ENCODE measurements around the gene MBP. TPM values are rescaled to one million over a fixed set of nuclear protein-coding genes. Genes with fewer than 3 reads are reported as not detected.
"Not testable (repeated sequence)": the region's sequence is repeated elsewhere in the genome, so short reads cannot be mapped to it uniquely, and the experiment has no call there.

MBP gene
- total RNA-seq, 1 donor from 2014 or later: 14.1 TPM

DNA sequence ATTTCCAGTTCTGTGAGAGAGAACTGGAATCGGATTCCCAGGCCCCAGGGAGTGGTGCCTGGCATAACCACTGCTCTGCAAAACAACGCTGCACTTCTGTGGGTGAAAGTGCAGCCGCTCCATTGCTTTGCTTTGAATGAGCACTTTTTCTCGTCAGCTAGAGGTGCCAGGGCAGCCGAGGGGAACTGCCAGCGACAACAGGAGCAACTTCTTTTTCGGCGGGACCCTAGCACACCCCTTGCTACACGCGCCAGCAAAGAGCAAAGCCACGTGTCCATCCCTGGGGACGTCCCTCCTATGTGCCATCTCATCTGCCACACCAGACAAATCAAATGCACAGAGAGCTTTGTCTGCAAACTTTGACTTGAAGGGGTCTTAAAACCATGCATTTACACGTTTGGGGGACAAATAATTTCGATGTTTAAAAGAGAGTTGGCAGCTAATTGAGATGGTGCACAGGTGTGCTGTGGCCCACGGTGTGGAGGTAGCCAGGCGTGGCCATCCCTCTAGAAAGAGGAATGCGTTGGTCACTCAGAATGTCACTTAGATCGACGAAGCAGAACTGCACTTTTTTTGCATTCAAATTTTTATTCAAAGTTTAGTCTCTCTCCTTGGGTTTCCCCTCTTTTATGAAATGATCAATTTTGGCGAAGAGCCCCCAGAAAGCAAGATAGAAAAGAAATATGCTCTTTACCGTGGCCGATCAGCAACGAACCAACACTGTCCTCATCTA is 151.8 kb downstream of the MBP start:
- DNase-seq (ENCODE audit: extremely low read depth, low read depth, low spot score): no peak

DNA sequence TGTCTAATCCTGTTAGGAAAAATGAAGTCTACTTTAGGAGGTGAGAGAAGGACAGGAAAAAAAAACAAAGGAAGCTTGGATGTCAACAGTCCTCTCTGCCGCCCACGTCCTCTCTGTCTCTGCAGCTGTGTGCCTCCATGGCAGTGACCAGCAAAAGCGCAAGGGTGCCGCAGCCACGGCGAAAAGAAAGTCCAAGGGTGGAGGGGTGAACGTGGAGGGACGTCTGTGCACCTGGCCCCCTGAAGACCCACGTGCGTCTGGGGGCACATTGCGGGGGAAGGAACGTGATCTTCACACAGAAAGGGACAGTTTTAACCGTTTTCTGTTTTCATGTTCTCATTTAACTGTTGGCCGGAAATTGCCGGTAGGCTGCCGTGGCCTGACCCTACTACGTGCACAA is 152.7 kb downstream of the MBP start:
- no peak for DNase-seq (ENCODE audit: extremely low read depth, low read depth, low spot score)

DNA sequence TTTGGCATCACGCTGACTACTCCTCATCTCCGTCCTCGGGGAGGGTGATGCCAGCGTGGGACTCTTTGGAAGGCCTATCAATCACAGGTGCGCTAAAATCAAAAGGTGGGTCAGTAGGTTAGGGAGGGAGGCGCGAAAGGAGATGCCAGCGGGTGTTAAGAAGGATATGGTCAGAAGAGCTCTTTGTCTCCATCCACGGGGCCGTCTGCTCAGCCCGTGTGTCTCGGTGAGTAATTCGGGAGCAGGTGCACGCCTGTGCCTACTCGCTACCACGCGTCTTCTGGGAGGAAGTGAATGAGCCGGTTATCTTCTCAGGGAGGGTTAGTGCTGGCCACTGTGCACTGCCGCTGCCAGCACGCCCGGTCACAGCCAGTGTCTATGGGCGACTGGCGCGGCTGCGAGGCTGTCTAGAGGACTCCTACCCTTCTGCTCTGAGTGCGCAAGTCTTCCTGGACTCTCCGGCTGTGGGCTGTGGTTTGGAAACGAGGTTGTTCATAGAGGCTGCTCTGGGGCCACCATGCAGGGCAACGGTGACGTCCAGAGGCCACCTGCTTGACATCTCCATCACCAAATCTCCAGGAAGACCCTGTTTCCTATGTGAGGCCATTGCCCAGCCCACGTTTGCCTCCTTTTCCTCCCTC is 153.4 kb downstream of the MBP start:
- DNase-seq (ENCODE audit: extremely low read depth, low read depth, low spot score): no peak

DNA sequence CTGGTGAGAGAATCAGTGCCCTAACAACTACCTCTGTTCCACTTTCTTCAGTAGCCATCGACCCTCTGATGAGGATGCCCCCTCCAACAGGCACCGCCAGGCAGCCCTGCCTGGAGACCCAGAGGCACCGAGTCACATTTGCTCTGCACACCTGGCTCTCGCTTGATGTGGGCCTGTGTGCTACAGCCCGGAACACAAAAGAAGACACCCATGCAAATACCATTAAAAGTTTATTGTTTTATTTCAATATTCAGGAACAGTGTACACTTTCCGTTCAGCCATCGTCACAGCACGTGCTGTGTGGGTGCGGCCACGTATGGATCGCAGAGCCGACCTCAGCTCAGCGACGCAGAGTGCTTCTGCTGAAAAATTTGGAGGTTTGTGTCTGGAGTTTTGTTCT is 154.0 kb downstream of the MBP start:
- DNase-seq (ENCODE audit: extremely low read depth, low read depth, low spot score): no peak

DNA sequence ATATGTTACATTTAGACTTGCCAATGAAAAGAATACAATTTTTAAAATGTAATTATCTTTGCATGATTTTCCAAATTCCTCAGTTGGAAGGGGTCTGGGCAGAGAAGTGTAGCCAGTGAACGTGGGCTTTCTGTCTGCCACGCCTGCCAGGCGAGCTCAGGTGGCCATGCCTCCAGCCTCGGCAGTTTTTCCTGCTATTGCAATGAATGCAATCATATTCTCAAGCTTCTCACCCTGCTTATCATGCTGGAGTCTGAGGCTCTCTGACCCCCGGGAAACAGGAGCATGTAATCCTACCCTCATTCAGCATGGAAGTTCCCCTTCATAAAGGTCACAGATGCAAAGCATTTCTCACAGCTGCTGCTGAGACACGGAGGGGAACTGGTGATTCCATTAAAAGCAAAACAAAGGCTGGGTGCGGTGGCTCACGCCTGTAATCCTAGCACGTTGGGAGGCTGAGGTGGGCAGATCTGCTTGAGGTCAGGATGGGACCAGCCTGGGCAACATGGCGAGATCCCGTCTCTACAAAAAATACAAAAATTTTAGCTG is 154.8 kb downstream of the MBP start:
- no peak for DNase-seq (ENCODE audit: extremely low read depth, low read depth, low spot score)

DNA sequence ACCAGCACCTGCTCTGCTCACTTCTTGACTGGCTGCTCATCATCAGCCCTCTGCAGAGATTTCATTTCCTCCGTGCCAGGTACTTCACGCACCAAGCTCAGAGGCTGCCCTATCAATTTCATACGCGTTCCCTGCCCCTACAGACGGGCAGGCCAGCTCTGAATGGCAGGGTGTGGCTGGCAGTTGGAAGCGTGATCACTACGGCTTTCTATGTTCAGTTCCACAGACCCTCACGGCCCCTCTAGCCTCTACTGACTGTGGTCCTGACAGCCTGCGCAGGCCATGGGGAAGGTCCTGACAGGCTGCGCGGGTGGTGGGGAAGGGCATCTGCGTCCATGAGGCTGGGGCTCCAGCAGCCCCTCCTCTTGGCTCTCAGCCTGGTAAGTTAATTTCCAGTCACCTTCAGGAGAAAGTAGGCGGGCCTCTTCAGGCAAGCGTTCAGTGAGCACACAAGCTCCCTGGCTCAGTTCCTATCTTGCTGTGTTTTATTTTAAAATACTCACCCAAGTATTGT is 155.4 kb downstream of the MBP start:
- no peak for DNase-seq (ENCODE audit: extremely low read depth, low read depth, low spot score)

DNA sequence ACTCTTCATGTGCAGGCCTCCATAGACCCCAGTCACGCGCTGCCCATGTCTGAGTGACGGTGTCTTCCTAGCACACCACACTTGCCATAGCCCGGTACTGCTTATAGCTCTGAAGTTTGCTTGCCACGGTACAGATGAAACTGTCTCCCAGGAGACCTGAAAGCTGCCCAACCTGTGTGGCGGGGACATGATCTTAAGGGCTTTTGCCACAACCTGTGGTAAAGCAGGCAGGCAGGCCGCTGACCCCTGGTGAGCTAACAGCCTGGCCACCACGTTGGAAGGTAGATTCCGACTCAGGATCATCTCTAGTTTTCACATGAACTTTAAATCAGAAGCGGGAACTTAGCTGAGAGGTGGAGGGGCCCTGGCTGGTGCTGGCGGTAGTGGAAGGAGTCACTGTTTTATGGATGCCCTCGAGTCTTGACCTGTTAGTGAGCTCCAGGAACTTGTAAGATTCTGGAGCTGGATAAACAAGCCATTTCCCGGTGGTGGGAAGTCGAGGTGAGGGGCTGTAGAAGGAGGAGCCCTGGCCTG is 156.9 kb downstream of the MBP start:
- DNase-seq (ENCODE audit: extremely low read depth, low read depth, low spot score): no peak

DNA sequence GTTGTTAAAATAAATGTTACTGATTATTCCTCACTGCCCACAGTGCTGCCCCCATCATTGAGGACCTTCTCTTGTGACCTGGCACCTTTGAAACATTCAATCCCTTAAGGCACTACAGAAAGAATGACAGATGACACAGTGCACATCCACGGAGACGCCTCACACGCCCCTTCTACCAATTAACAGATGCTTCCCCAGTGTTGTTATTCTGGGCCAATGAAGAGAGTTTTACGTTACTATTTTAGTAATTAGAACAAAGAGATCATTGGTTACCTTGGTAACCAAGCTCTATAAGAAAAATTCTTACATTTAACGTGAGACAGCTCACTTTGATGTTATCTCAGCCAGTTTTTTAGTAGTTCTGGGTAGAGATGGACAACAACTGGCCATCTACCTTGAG is 158.2 kb downstream of the MBP start:
- DNase-seq (ENCODE audit: extremely low read depth, low read depth, low spot score): no peak

DNA sequence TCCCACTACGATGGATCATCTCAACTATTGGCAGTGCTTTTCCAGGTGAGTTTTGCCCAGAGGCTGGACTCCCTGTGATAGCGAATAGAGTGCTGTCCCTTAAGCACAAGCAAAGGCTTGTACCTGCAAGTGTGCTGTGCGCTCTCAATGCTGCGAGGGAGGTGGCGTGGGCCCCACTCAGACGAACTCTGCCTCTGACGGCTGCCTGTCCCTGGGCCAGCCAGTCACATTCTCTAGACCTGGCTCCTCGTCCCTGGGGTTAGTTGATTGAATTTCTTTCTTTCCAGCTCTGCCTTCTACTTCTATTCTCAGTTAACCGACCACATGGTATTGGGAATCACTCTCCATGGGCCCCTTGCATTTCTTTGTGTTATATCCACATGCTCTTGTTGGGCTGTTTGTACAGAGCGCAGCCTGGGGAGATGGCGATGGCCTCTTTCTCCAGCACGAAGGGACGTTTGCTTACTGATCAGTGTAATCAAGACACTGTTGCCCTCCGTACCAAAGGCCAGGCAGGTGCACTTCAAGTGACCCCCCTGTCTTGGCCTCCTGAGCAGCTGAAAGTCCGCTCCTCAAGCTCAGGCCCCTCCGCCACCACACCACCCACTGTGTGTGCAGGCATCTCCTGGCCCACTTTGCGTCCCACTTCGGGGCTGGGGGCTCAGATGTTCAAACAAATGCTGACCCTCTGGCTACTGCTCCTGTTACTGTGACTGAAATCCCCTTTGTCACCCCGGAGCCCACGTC is 158.9 kb downstream of the MBP start:
- DNase-seq (ENCODE audit: extremely low read depth, low read depth, low spot score): no peak

DNA sequence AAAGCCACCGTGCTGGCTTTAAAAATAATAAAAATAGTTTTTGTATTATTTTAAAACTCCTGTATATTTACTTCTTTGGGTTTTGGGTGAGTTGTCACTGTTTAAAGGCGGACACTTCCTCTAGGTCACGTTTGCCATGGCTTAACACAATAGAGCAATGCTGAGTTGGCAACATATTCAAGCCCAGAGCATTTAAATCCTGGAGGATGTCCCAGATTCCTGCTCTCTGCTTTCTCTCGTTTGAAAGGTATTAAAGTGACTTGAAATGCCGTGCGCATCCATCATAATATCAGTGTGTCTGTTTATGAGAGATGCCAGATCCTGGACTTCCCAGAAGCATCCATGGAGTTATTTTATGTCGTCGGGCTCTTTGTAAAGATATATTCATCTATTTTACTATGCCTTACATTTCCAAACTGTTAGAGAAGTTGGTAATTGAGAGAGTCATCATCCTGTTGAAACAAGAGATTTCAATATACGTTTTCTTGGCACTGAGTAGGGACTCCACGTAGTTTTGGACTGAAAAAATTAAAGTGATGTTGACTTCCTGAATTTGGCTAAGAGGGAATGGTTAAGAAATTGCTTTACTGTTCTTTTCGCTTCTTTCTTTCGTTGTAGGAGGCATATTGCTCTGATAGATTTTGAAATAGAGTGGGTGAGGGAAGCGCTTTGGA is 159.6 kb downstream of the MBP start:
- DNase-seq (ENCODE audit: extremely low read depth, low read depth, low spot score): no peak

DNA sequence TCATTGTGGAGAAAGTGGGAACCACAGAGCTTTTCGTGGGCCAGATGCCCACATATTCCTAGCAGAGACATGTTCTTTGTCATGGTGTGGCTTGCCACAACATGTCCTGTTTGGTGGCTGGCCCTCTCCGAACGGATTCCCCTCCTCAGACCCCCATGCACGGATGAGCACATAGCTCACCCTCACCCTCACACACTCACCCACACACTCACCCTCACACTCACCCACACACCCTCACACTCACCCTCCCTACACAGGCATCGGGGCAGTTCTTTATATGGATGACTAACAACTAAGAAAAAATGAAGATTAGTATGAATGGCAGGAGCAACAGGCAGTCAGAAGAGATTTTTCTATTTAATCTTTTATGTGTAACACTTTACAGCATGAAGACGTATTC is 160.3 kb downstream of the MBP start:
- no peak for DNase-seq (ENCODE audit: extremely low read depth, low read depth, low spot score)

DNA sequence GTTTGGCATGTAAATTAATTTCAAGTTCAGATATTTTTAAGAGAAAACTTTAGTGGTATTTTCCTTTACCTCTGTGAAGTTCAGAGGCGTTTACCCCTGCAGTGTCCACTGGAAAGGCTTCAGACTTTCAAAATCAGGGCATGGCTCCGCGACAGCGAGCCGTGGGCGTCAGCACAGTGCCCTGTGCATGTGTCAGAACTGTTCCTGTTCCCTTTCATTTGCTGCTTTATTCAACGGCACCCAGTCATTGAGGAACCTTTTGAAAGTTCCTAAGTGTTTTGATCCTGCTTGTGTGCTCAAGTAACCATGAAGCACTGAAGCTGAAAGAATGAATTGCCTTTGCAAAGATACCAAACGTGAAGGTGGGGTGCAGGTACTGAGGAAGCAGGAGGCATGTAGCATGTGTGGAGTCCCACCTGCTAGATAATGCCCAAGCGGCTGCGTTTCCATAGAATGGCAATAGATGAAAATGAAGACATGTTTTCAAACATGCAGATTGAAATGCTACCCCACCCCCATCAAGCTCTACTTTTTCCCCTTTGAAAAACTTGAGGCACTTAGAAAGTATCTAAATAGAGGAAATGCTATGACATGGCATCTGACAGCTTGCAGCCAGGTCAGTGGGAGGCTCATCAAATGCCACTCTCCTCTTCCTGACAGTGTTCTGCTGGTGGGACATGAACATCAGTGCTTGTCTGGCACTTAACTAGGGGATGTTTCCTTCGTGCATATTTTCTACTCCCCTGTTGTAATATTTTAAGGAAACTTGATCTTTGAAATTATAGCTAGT is 161.6 kb downstream of the MBP start:
- no peak for DNase-seq (ENCODE audit: extremely low read depth, low read depth, low spot score)

DNA sequence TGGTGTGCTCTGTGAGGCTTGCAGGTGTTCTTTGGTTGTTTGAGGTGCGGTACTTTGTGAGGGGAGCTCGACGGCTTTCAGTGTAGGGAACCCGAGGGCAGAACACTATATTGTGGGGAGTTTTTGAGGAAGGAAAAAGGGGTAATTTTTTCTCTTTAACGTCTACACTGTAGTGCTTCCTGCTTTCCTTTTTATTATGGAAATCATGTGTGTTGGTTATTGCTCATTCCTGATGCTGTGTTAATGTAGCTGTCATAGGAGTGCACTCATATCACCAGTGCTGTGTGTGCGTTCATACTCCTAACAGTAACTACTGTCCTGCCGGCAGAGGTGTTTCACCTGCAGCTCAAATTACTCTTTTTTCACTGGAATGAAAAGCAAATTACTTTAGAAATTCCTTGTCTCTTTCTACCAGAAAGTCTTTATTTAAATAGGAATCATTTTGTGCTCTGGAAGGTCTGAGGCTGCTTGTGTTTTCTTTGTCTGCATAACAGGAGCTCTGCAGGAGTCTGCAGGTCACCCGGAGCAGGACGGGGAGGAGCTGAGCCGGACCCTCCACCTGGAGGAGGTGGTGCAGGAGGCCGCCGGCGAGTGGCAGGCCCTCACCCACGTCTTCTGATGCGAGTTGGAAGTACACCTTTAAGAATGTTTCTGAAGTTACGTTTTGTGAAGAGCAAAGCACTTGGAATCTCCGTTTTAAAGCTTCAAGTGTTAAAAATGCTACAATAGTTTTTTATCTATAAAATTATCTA is 164.7 kb downstream of the MBP start:
- no peak for DNase-seq (ENCODE audit: extremely low read depth, low read depth, low spot score)

DNA sequence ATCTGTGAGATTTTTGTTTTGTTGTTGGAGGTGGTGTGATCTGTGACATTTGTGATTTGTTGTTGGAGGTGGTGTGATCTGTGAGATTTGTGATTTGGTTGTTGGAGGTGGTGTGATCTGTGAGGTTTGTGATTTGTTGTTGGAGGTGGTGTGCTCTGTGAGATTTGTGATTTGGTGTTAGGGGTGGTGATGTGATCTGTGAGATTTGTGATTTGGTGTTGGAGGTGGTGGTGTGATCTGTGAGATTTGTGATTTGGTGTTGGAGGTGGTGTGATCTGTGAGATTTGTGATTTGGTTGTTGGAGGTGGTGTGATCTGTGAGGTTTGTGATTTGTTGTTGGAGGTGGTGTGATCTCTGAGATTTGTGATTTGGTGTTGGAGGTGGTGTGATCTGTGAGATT is 165.3 kb downstream of the MBP start:
- DNase-seq (ENCODE audit: extremely low read depth, low read depth, low spot score): not testable (repeated sequence)

DNA sequence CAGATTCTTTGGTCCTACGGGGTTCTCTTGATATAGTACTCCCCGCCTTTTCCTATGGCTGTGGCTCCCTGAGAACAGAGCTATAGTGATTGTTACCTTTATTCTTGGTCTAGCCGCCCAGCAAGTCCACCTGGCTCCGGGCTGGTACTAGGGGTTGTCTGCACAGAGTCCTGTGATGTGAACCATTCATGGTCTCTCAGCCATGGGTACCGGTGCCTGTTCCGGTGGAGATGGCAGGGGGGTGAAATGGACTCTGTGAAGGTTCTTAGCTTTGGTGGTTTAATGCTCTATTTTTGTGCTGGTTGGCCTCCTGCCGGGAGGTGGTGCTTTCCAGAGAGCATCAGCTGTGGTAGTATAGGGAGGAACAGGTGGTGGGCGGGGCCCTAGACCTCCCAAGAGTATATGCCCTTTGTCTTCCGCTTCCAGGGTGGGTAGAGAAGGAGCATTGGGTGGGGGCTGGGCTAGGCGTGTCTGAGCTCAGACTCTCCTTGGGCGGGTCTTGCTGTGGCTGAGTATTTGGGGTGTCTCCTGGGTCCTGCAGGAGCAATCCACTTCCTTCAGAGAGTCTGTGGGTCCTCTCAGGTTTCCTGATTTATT is 166.9 kb downstream of the MBP start:
- DNase-seq (ENCODE audit: extremely low read depth, low read depth, low spot score): not testable (repeated sequence)

DNA sequence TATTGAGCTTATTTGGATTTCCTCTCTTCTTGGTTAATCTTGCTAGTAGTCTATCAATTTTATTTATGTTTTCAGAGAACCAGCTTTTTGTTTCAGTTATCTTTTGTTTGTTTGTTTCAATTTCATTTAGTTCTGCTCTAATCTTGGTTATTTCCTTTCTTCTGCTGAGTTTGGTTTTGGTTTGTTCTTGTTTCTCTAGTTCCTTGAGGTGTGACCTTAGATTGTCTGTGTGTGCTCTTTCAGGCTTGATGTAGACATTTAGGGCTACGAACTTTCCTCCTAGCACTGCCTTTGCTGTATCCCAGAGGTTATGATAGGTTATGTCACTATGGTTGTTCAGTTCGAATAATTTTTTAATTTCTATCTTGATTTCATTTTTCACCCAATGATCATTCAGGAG is 168.6 kb downstream of the MBP start:
- DNase-seq (ENCODE audit: extremely low read depth, low read depth, low spot score): no peak

DNA sequence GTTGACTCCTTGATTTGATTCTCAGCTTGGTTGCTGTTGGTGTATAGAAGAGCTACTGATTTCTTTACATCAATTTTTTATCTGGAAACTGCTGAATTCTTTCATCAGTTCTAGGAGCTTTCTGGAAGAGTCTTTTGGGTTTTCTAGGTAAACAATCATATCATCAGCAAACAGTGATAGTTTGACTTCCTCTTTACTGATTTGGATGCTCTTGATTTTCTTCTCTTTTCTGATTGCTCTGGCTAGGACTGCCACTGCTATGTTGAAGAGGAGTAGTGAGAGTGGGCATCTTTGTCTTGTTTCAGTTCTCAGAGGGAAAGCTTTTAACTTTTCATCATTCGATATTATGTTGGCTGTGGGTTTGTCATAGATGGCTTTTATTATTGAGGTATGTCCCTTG is 169.7 kb downstream of the MBP start:
- no peak for DNase-seq (ENCODE audit: extremely low read depth, low read depth, low spot score)

DNA sequence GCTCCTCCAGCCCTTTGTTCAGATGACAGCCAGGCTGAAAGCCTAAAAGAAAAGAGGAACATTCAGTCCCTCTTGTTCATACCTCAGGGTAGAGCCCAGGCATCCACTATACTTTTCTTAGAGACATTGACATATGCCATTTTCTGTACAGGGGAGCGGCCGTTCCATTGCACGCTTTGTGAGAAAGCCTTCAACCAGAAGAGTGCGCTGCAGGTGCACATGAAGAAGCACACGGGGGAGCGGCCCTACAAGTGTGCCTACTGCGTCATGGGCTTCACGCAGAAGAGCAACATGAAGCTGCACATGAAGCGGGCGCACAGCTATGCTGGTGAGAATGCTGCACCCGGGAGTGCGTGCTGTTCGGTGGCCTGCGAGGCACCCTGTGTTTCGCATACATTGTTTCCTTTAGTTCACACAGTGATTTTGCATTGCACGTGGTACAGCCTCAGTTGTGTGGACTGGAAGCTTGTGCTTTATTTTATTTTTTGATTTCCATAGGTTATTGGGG is 172.0 kb downstream of the MBP start:
- no peak for DNase-seq (ENCODE audit: extremely low read depth, low read depth, low spot score)

DNA sequence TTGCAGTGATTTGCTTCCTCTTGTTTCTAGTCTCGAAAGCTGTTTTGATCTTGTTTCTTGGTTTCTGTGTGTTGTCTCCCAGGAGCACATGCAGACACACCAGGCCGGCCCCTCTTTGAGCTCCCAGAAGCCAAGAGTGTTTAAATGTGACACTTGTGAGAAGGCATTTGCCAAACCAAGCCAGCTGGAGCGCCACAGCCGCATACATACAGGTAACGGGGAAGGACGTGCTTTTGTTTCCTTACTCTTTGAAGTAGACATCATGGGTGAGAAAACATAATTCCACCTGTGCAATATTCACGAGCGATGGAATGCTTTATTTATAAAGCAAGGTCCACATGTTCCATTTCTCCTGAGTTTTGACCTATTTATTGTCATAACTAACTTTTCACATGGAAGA is 173.0 kb downstream of the MBP start:
- no peak for DNase-seq (ENCODE audit: extremely low read depth, low read depth, low spot score)
